ENCODE data around the gene ACTRT2. TPM values are rescaled to one million over a fixed set of nuclear protein-coding genes. Genes with fewer than 3 reads are reported as not detected.

ACTRT2 gene
- not detected for polyA plus RNA-seq (2012; ENCODE audit: low read depth, missing spikeins)

- FAIRE-seq (no peak), DNase-seq (ENCODE audit: insufficient read length, low spot score) (no peak)
- no peak for TF ChIP-seq POLR2A (IDR thresholded peaks at IDR 0.05; ENCODE audit: low read depth, low read length)
- TF ChIP-seq POU2F2 (IDR thresholded peaks at IDR 0.05; ENCODE audit: low read depth, low read length) = no peak
- no peak for TF ChIP-seq PAX5 (IDR thresholded peaks at IDR 0.05; ENCODE audit: insufficient read depth, low read length, severe bottlenecking)
- no peak for TF ChIP-seq TAF1 (IDR thresholded peaks at IDR 0.05; ENCODE audit: low read depth, low read length)
- TF ChIP-seq POLR2AphosphoS5 (IDR thresholded peaks at IDR 0.05; ENCODE audit: low read depth, low read length) = no peak
- TF ChIP-seq SPI1 (IDR thresholded peaks at IDR 0.05; ENCODE audit: low read depth, low read length) = no peak
These were observed at the start of gene ACTRT2 for GRCh38 chr1:3021233-3021671. Gene ACTRT2 (plus strand): TSS chr1:3021467. CDS start chr1:3021687, 220 bp downstream.

DNA sequence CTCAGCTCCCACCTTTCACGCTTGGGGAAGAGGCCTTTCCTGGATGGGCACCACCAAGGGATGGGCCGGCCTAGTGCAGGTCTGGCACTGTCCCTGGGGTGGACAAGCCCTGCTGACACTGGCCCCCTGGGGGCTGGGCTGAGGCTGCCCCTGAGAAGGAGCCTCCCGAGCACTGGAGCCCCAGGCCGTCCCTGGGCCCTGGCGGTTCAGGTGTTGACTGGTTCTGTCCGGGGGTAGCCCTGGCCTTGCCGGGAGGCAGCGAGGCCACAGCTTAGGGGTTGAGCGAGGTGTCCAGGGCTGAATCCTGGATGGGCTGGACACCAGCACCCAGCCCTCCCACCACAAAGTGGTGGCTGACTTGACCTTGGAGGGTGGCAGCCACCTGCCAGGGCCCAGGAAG, 49.7 kb upstream of the ACTRT2 start:
- FAIRE-seq (no peak), DNase-seq (ENCODE audit: insufficient read length, low spot score) (no peak)
- TF ChIP-seq POLR2AphosphoS5 (IDR thresholded peaks at IDR 0.05; ENCODE audit: low read depth, low read length) = no peak
- no peak for TF ChIP-seq SPI1 (IDR thresholded peaks at IDR 0.05; ENCODE audit: low read depth, low read length)
- no peak for TF ChIP-seq POU2F2 (IDR thresholded peaks at IDR 0.05; ENCODE audit: low read depth, low read length)
- no peak for TF ChIP-seq PAX5 (IDR thresholded peaks at IDR 0.05; ENCODE audit: insufficient read depth, low read length, severe bottlenecking)
- TF ChIP-seq POLR2A (IDR thresholded peaks at IDR 0.05; ENCODE audit: low read depth, low read length) = no peak
- TF ChIP-seq TAF1 (IDR thresholded peaks at IDR 0.05; ENCODE audit: low read depth, low read length) = no peak

DNA sequence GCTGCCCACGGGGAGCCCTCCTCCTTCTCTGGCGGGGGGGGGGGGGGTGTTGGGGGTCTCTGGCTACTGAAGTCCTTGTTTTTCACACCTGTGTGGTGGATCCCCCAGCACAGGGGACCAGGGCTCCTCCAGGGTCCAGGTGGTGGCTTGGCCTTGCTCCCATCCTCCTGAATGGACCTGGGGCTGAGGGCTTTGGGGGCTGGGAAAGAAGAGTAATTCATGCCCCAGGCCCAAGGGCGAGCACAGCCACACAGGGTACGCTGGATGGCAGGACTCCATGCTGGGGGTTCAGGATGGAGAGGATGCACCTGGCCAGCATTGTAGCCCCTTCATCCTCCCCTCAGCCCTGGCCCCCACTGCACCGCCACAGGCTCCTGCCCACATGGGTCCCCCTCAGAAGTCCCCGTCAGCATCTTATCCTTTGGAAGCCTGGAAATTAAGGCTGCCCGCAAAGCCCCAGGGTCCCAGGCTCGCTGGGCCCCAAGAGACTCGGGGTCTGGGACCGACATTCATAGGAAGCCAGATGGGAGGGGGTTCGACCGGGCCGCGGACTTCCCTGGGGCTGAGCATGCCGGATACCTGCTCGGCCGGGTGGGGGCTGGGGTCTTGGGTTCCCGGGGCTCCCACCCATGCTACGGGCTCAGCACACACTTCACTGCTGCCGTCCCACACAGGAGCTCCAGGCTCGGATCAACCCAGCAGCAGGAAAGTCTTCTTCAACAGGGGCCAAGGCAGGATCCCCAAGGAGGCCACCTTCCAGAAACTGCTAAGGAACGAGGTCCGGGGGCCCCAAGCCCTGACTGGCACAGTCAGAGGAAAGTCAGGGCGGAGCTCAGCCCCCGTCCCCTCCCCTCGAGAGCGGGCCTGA, 49.0 kb upstream of the ACTRT2 start:
- no peak for TF ChIP-seq SPI1 (IDR thresholded peaks at IDR 0.05; ENCODE audit: low read depth, low read length)
- TF ChIP-seq POU2F2 (IDR thresholded peaks at IDR 0.05; ENCODE audit: low read depth, low read length) = no peak
- no peak for TF ChIP-seq PAX5 (IDR thresholded peaks at IDR 0.05; ENCODE audit: insufficient read depth, low read length, severe bottlenecking)
- TF ChIP-seq POLR2A (IDR thresholded peaks at IDR 0.05; ENCODE audit: low read depth, low read length) = no peak
- TF ChIP-seq TAF1 (IDR thresholded peaks at IDR 0.05; ENCODE audit: low read depth, low read length) = no peak
- no peak for TF ChIP-seq POLR2AphosphoS5 (IDR thresholded peaks at IDR 0.05; ENCODE audit: low read depth, low read length)
- DNase-seq (ENCODE audit: insufficient read length, low spot score) (no peak), FAIRE-seq (no peak)

DNA sequence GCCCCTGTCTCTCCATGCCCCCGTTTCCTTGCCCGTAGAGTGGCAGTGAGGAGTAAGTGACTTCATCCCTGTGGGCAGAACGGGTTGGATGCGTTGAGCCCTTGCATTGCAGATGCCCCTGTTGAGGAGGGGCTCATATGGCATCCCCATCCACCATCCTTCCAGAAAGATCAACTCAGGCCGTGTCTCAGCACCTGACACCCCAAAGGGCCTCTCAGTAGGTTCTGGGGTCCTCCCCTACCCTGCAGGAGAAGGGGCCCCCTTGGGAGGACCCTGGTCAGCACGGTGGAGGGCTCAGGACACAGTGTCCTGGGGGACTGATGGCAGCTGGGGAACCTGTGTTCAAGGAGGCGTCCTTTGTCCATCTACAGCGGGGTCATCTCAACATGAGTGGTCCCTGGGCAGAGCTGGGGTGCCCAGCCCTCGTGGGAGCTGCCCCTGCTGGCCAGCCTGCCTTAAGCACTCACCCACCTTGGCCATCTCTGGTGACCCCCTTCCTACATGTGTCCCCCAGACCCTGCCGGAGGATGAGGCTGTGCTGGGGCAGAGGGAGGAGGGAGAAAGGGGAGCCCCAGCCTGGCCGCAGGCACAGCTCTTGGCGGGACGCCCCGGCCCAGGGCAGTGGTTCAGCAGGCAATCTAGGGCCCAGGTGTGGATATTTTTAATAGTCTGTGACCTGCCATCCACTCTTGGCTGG, 48.2 kb upstream of the ACTRT2 start:
- FAIRE-seq = no peak
- TF ChIP-seq SPI1 (IDR thresholded peaks at IDR 0.05; ENCODE audit: low read depth, low read length) (no peak), POLR2AphosphoS5 (IDR thresholded peaks at IDR 0.05; ENCODE audit: low read depth, low read length) (no peak), POLR2A (IDR thresholded peaks at IDR 0.05; ENCODE audit: low read depth, low read length) (no peak), TAF1 (IDR thresholded peaks at IDR 0.05; ENCODE audit: low read depth, low read length) (no peak), POU2F2 (IDR thresholded peaks at IDR 0.05; ENCODE audit: low read depth, low read length) (no peak), PAX5 (IDR thresholded peaks at IDR 0.05; ENCODE audit: insufficient read depth, low read length, severe bottlenecking) (no peak)
- no peak for DNase-seq (ENCODE audit: insufficient read length, low spot score)

DNA sequence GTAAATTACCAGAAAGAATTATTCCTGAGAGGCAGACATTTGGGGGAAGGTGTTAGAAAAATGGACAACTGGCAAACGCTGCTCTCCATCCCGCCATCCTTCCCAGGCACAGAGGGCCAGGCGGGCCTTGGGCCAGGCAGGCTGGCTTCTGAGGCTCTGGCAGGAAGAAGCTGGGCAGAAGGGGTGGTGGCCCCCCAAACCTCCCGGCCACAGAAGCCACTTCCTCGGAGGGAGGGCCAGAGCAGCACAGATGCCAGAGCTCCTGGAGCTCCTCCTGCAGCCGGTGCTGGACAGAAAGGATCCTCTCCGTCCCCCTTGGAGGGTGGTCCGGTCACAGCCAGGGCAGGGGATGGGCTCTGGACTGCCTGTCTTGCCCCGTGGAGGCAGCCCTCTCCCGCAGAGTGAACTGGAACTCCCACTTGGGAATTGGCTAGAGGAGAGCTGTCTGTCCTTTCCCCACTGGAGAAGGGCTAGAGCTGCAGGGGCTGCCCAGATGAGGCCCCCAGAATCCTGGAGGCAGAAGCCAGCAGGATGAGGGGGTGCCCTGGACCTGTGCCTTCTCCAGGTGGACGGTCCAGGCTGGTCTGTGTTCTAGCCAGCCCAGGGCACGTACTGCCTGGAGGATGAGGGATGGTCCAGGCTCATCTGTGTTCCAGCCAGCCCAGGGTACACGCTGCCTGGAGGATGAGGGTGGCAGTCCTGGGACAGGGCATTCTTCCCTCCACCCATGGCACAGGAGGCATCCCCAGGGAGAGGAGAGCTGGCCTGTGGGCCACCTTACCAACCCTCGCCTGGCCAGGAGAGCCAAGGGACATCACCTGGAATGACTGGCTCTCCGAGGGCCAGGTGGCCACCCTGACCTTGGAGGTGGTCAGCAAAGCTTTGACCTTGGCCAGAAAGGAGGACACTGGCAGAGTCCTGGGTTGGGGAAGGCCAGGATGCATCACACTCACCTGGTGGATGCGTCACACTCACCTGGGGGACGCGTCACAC, 47.4 kb upstream of the ACTRT2 start:
- TF ChIP-seq SPI1 (IDR thresholded peaks at IDR 0.05; ENCODE audit: low read depth, low read length) (no peak), TAF1 (IDR thresholded peaks at IDR 0.05; ENCODE audit: low read depth, low read length) (no peak), PAX5 (IDR thresholded peaks at IDR 0.05; ENCODE audit: insufficient read depth, low read length, severe bottlenecking) (no peak), POLR2A (IDR thresholded peaks at IDR 0.05; ENCODE audit: low read depth, low read length) (no peak), POU2F2 (IDR thresholded peaks at IDR 0.05; ENCODE audit: low read depth, low read length) (no peak), POLR2AphosphoS5 (IDR thresholded peaks at IDR 0.05; ENCODE audit: low read depth, low read length) (no peak)
- no peak for DNase-seq (ENCODE audit: insufficient read length, low spot score)
- no peak for FAIRE-seq

DNA sequence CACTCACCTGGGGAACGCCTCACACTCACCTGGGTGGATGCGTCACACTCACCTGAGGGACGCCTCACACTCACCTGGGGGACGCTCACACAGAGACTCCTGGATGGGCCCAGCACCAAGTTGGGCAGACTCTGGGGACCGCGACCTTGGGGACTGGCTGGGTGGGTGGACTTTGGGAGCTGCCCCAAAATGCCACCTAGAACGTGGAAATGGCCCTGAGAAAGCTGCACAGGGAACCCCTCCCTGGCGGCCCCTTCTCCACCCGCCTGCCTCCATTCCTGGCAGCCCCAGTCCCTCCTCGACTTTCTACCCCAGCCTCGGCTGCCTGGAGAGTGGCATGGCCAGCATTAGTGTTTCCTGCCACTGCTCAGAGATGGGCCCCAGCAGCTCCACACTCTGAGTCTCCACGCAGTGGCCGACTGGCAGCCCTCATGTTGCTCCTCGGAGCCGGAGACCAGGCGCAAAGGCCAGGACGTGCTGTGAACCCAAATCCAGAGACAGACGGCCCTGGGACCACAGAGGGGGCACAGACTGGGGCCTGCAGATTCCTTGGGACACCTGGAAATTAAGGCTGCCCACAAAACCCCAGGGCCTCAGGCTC, 46.5 kb upstream of the ACTRT2 start:
- TF ChIP-seq POLR2AphosphoS5 (IDR thresholded peaks at IDR 0.05; ENCODE audit: low read depth, low read length) = no peak
- TF ChIP-seq PAX5 (IDR thresholded peaks at IDR 0.05; ENCODE audit: insufficient read depth, low read length, severe bottlenecking) = no peak
- TF ChIP-seq TAF1 (IDR thresholded peaks at IDR 0.05; ENCODE audit: low read depth, low read length) = no peak
- no peak for TF ChIP-seq POLR2A (IDR thresholded peaks at IDR 0.05; ENCODE audit: low read depth, low read length)
- no peak for TF ChIP-seq POU2F2 (IDR thresholded peaks at IDR 0.05; ENCODE audit: low read depth, low read length)
- no peak for TF ChIP-seq SPI1 (IDR thresholded peaks at IDR 0.05; ENCODE audit: low read depth, low read length)

GRCh38 chr1:2975466-2976179, 45.6 kb upstream of the ACTRT2 start:
- TF ChIP-seq TAF1 (IDR thresholded peaks at IDR 0.05; ENCODE audit: low read depth, low read length) (no peak), POLR2A (IDR thresholded peaks at IDR 0.05; ENCODE audit: low read depth, low read length) (no peak), SPI1 (IDR thresholded peaks at IDR 0.05; ENCODE audit: low read depth, low read length) (no peak), POU2F2 (IDR thresholded peaks at IDR 0.05; ENCODE audit: low read depth, low read length) (no peak)
- no peak for FAIRE-seq
- no peak for DNase-seq (ENCODE audit: insufficient read length, low spot score)

More for the DNA sequence above, 46.5 kb upstream of the ACTRT2 start:
- FAIRE-seq (no peak), DNase-seq (ENCODE audit: insufficient read length, low spot score) (no peak)

DNA sequence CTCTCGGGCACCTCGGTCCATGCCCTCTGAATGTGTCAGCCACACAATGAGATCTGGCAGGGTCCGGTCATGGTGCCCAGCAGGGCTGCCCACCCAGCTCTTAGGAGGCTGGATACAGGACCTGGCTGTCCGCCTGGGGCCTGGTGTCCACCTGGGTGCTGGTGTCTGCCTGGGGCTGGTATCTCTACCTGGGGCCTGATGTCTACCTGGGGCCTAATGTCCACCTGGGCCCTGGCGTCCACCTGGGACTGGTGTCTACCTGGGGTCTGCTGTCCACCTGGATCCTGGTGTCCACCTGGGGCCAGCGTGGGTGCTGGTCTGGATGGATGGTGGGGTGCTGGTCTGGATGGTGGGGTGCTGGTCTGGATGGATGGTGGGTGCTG, 45.1 kb upstream of the ACTRT2 start:
- DNase-seq (ENCODE audit: insufficient read length, low spot score) (no peak), FAIRE-seq (no peak)
- TF ChIP-seq POLR2AphosphoS5 (IDR thresholded peaks at IDR 0.05; ENCODE audit: low read depth, low read length) (no peak), POU2F2 (IDR thresholded peaks at IDR 0.05; ENCODE audit: low read depth, low read length) (no peak), POLR2A (IDR thresholded peaks at IDR 0.05; ENCODE audit: low read depth, low read length) (no peak), TAF1 (IDR thresholded peaks at IDR 0.05; ENCODE audit: low read depth, low read length) (no peak), SPI1 (IDR thresholded peaks at IDR 0.05; ENCODE audit: low read depth, low read length) (no peak), PAX5 (IDR thresholded peaks at IDR 0.05; ENCODE audit: insufficient read depth, low read length, severe bottlenecking) (no peak)
